Measurements from ENCODE around the gene C10orf143.

GRCh38 chr10:130047336-130047735 is 63.3 kb downstream of the C10orf143 start:
- TF ChIP-seq CTCF (conservative IDR thresholded peaks at IDR 0.05; ENCODE audit: low read depth in 2 of 2) (no peak), CREB1 (CRISPR knock-in tag; IDR thresholded peaks at IDR 0.05; ENCODE audit: low read depth) (no peak), EZH2 (IDR thresholded peaks at IDR 0.05; ENCODE audit: low read depth, unreplicated experiment) (no peak), ETS1 (IDR thresholded peaks at IDR 0.05) (no peak), ZNF114 (CRISPR knock-in tag; IDR thresholded peaks at IDR 0.05) (no peak), REST (IDR thresholded peaks at IDR 0.05; ENCODE audit: unreplicated experiment) (no peak), EZH2phosphoT487 (IDR thresholded peaks at IDR 0.05; ENCODE audit: unreplicated experiment) (no peak), POLR2AphosphoS5 (IDR thresholded peaks at IDR 0.05; ENCODE audit: low read depth) (no peak), JUNB (IDR thresholded peaks at IDR 0.05; ENCODE audit: unreplicated experiment) (no peak), ZNF331 (CRISPR knock-in tag; IDR thresholded peaks at IDR 0.05; ENCODE audit: low read depth) (no peak), NANOG (IDR thresholded peaks at IDR 0.05; ENCODE audit: borderline replicate concordance) (no peak)

All from GM23338 (cell line).